ENCODE measurements around the gene CELF5. TPM values are rescaled to one million over a fixed set of nuclear protein-coding genes. Genes with fewer than 3 reads are reported as not detected.
"Not testable (repeated sequence)": the region's sequence is repeated elsewhere in the genome, so short reads cannot be mapped to it uniquely, and the experiment has no call there.

The CELF5 gene
- total RNA-seq, 1 donor from 2014 or later: 1.7 TPM

DNA sequence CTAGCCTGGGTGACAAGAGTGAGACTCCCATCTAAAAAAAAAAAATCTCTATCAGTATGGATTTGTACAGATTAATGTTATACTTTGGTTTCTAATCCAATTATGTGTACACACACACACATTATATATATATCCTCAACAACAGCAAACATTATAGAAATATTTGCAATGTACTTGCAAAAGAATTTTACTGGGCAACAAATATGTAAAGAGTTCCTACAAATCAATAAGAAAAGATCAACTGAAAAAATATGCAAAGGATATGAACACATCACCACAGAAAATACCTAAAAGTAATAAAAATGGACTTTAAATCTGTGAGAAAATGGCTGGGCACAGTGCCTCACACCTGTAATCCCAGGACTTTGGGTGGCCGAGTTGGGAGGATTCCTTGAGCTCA lies 101.0 kb downstream of the CELF5 start:
- no peaks in the 10 kb centered on the region for H3K36me3 Mint-ChIP-seq (ENCODE audit: insufficient read depth)
- no peak for DNase-seq (ENCODE audit: low spot score, unreplicated experiment)
- TF ChIP-seq CTCF (IDR thresholded peaks at IDR 0.05; ENCODE audit: unreplicated experiment): no peak
- peaks cover 47% of the 10 kb centered on the region for H3K27me3 Mint-ChIP-seq
- no peak overlapping the region for H3K4me3 Mint-ChIP-seq (ENCODE audit: low read depth)
- no peaks in the 10 kb centered on the region for H3K4me1 Mint-ChIP-seq (ENCODE audit: low read depth)
- H3K9me3 Mint-ChIP-seq (ENCODE audit: low read depth): no peaks in the 10 kb centered on the region
- H3K27ac Mint-ChIP-seq: no peak overlapping the region

- Mint-ChIP-seq H3K4me1 (ENCODE audit: low read depth) (no peaks in the 10 kb centered on the region), H3K4me3 (ENCODE audit: low read depth) (no peak overlapping the region), H3K27ac (no peak overlapping the region), H3K36me3 (ENCODE audit: insufficient read depth) (no peaks in the 10 kb centered on the region), H3K27me3 (peaks cover 49% of the 10 kb centered on the region), H3K9me3 (ENCODE audit: low read depth) (no peaks in the 10 kb centered on the region)
- no peak for TF ChIP-seq CTCF (IDR thresholded peaks at IDR 0.05; ENCODE audit: unreplicated experiment)
- DNase-seq (ENCODE audit: low spot score, unreplicated experiment): no peak
These were observed 104.3 kb downstream of the CELF5 start for GRCh38 chr19:3328743-3329142.

- no peak for DNase-seq (ENCODE audit: low spot score, unreplicated experiment)
- Mint-ChIP-seq H3K4me3 (ENCODE audit: low read depth) (no peak overlapping the region), H3K27ac (no peak overlapping the region), H3K9me3 (ENCODE audit: low read depth) (no peaks in the 10 kb centered on the region), H3K4me1 (ENCODE audit: low read depth) (no peaks in the 10 kb centered on the region), H3K36me3 (ENCODE audit: insufficient read depth) (no peaks in the 10 kb centered on the region), H3K27me3 (peaks cover 55% of the 10 kb centered on the region)
- no peak for TF ChIP-seq CTCF (IDR thresholded peaks at IDR 0.05; ENCODE audit: unreplicated experiment)
These were observed 105.6 kb downstream of the CELF5 start for GRCh38 chr19:3330047-3330446.

DNA sequence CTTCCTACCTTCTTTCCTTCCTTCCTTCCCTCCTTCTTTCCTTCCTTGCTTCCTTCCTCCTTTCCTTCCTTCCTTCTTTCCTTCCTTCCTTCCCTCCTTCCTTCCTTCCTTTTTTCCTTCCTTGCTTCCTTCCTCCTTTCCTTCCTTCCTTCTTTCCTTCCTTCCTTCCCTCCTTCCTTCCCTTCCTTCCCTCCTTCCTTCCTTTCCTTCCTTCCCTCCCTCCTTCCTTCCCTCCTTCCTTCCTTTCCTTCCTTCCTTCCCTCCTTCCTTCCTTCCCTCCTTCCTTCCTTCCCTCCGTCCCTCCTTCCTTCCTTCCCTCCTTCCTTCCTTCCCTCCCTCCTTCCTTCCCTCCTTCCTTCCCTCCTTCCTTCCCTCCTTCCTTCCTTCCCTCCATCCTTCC lies 107.8 kb downstream of the CELF5 start:
- DNase-seq (ENCODE audit: low spot score, unreplicated experiment); H3K4me1 Mint-ChIP-seq (ENCODE audit: low read depth); H3K4me3 Mint-ChIP-seq (ENCODE audit: low read depth); H3K9me3 Mint-ChIP-seq (ENCODE audit: low read depth); H3K27ac Mint-ChIP-seq; H3K36me3 Mint-ChIP-seq (ENCODE audit: insufficient read depth): not testable (repeated sequence)
- peaks cover 61% of the 10 kb centered on the region for H3K27me3 Mint-ChIP-seq

DNA sequence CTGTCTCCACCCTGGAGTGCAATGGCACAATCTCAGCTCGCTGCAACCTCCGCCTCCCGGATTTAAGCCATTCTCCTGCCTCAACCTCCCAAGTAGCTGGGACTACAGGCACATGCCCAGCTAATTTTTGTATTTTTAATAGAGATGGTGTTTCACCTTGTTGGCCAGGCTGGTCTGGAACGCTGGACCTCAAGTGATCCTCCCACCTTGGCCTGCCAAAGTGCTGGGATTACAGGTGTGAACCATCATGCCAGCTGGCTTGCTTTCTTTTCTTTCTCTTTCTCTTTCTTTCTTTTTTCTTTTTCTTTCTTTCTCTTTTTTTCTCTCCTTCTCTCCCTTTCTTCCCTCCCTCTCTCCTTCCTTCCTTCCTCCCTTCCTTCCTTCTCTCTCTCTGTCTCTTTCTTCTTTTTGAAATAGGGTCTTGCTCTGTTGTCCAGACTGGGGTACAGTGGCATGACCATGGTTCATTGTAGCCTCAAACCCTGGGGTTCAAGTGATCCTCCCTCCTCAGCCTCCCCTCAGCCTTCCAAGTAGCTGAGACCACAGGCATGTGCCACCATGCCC lies 108.6 kb downstream of the CELF5 start:
- Mint-ChIP-seq H3K27me3 (peaks cover 61% of the 10 kb centered on the region), H3K4me3 (ENCODE audit: low read depth) (no peak overlapping the region), H3K27ac (no peak overlapping the region), H3K4me1 (ENCODE audit: low read depth) (no peaks in the 10 kb centered on the region), H3K36me3 (ENCODE audit: insufficient read depth) (no peaks in the 10 kb centered on the region), H3K9me3 (ENCODE audit: low read depth) (no peaks in the 10 kb centered on the region)
- DNase-seq (ENCODE audit: low spot score, unreplicated experiment): no peak
- no peak for TF ChIP-seq CTCF (IDR thresholded peaks at IDR 0.05; ENCODE audit: unreplicated experiment)

GRCh38 chr19:3333662-3334061 lies 109.2 kb downstream of the CELF5 start:
- Mint-ChIP-seq H3K4me1 (ENCODE audit: low read depth) (no peaks in the 10 kb centered on the region), H3K9me3 (ENCODE audit: low read depth) (no peaks in the 10 kb centered on the region), H3K4me3 (ENCODE audit: low read depth) (no peak overlapping the region), H3K36me3 (ENCODE audit: insufficient read depth) (no peaks in the 10 kb centered on the region), H3K27ac (no peak overlapping the region), H3K27me3 (peaks cover 56% of the 10 kb centered on the region)
- no peak for TF ChIP-seq CTCF (IDR thresholded peaks at IDR 0.05; ENCODE audit: unreplicated experiment)
- no peak for DNase-seq (ENCODE audit: low spot score, unreplicated experiment)

DNA sequence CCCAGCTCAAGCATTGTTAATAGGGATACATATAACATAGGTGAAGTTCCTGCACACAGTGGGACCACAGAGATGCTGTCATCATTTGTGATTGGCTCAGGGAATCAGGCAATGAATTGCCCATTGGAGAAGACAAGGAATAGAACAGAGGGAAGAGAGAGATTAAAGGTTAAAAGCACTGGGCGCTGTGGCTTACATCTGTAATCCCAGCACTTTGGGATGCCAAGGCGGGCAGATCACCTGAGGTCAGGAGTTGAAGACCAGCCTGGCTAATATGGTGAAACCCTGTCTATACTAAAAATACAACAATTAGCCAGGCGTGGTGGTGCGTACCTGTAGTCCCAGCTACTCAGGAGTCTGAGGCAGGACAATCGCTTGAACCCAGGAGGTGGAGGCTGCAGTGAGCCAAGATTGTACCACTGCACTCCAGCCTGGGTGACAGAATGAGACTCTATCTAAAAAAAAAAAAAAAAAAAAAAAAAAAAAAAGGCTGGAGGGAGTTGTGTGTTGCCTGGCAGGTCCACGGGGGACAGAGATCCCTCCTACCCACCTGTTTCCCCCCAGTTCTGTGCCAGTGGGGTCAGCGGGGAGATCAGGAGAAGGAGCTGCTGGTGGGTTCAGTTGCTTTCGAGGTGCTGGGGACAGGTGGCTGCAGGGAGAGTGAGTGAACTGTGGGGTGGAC lies 110.4 kb downstream of the CELF5 start:
- peaks cover 50% of the 10 kb centered on the region for H3K27me3 Mint-ChIP-seq
- H3K27ac Mint-ChIP-seq; H3K4me3 Mint-ChIP-seq (ENCODE audit: low read depth); DNase-seq (ENCODE audit: low spot score, unreplicated experiment); H3K4me1 Mint-ChIP-seq (ENCODE audit: low read depth); H3K9me3 Mint-ChIP-seq (ENCODE audit: low read depth); H3K36me3 Mint-ChIP-seq (ENCODE audit: insufficient read depth): not testable (repeated sequence)

All from progenitor cell of endocrine pancreas (in vitro differentiated cells).